BJ (cell line): ENCODE results near the gene EN2. TPM values are rescaled to one million over a fixed set of nuclear protein-coding genes. Genes with fewer than 3 reads are reported as not detected.

ENCODE experiments used
- CTCF ChIA-PET: fragments of 350-600 bp; formaldehyde crosslinking; extraction: SDS; loops from one replicate; lab custom pipeline; 2021; ENCODE audit warnings: antibody characterized with exemption, inconsistent platforms; lab: Yijun Ruan, JAX
- POLR2A ChIA-PET: fragments of 300-600 bp; sonication (Branson Sonifier 250); formaldehyde crosslinking; extraction: SDS; loops from one replicate; lab custom pipeline; 2021; ENCODE audit warnings: antibody characterized with exemption; lab: Charles Lee
- DNase-seq: peaks from one replicate; pipeline ENCODE4 v3.0.0-alpha.2; 2011; ENCODE audit warnings: low read depth
- H3K27me3 ChIP-seq: 2 replicates; pipeline ENCODE4 v1.6.0; 2011; ENCODE audit warnings: low read length; ENCODE audit not compliant: control insufficient read depth, insufficient read depth
- H3K36me3 ChIP-seq: 2 replicates; pipeline ENCODE4 v1.5.1; 2011; ENCODE audit warnings: low read length; ENCODE audit not compliant: control insufficient read depth, insufficient read depth
- H3K4me3 ChIP-seq: 2 replicates; pipeline ENCODE4 v1.5.1; 2011; ENCODE audit warnings: low read depth, mild to moderate bottlenecking, control low read depth, low read length
- CTCF ChIP-seq: IDR thresholded peaks from 2 replicates; pipeline ENCODE4 v1.5.1; 2011; ENCODE audit warnings: low read depth, mild to moderate bottlenecking, control low read depth, inconsistent platforms, low read length, moderate library complexity; ENCODE audit not compliant: insufficient read depth
- polyA plus RNA-seq: library from polyadenylated mRNA; depleted of rRNA; stranded (reverse); fragments of >200 nt; gene quantifications from 2 replicates; pipeline ENCODE4 v1.2.3, GENCODE V29; 2011

The EN2 gene
- polyA plus RNA-seq, 1 experiment = not detected

GRCh38 chr7:155484483-155485399 lies 26.8 kb downstream of the EN2 start:
- H3K4me3 ChIP-seq = no peak overlapping the region
- H3K36me3 ChIP-seq = no peaks in the 10 kb centered on the region
- DNase-seq = no peak
- ChIA-PET CTCF (interaction anchor here (0.9 kb wide), 1 partner anchor 25 kb away, joined by 5 read pairs; no protein-coding TSS in a partner anchor), POLR2A (no interaction called here)
- TF ChIP-seq CTCF = no peak
- no peaks in the 10 kb centered on the region for H3K27me3 ChIP-seq

- H3K27me3 ChIP-seq = no peaks in the 10 kb centered on the region
- ChIA-PET CTCF (no interaction called here), POLR2A (no interaction called here)
- H3K36me3 ChIP-seq = no peaks in the 10 kb centered on the region
- no peak for TF ChIP-seq CTCF
- H3K4me3 ChIP-seq = no peak overlapping the region
- no peak for DNase-seq
Measured at GRCh38 chr7:155486783-155487508, 29.0 kb downstream of the EN2 start.

GRCh38 chr7:155487509-155488482 lies 29.9 kb downstream of the EN2 start:
- TF ChIP-seq CTCF = no peak
- CTCF ChIA-PET = no interaction called here
- Histone ChIP-seq H3K27me3 (no peaks in the 10 kb centered on the region), H3K4me3 (no peak overlapping the region), H3K36me3 (no peaks in the 10 kb centered on the region)
- DNase-seq = no peak
- POLR2A ChIA-PET = no interaction called here

- H3K27me3 ChIP-seq = no peaks in the 10 kb centered on the region
- no peak for DNase-seq
- CTCF ChIA-PET = no interaction called here
- no peak overlapping the region for H3K4me3 ChIP-seq
- no peaks in the 10 kb centered on the region for H3K36me3 ChIP-seq
- no peak for TF ChIP-seq CTCF
- POLR2A ChIA-PET = no interaction called here
Measured at GRCh38 chr7:155488483-155489127, 30.7 kb downstream of the EN2 start.
